CD14-positive monocyte (primary cell): ENCODE measurements around the gene ZNF747. TPM values are rescaled to one million over a fixed set of nuclear protein-coding genes. Genes with fewer than 3 reads are reported as not detected.
A peak's percentile ranks its signal among the peaks of the same experiment; 100 is the strongest.

Source experiments
- DNase-seq, 3 donors: peaks; one replicate each; pipeline ENCODE4 v3.0.0-alpha.2; 2011 to 2022
- H2AFZ ChIP-seq: 2 replicates; pipeline ENCODE4 v1.6.0; 2012; ENCODE audit warnings: mild to moderate bottlenecking, low read depth, low read length, inconsistent platforms; ENCODE audit not compliant: insufficient read depth, poor library complexity, severe bottlenecking
- H3K27ac ChIP-seq, 2 donors: 1 replicate in 1 of 2; 2 replicates in 1 of 2; pipeline ENCODE4 v1.5.1; 2012 to 2013; ENCODE audit warnings: low read length in 2 of 2, control low read depth in 1 of 2, inconsistent platforms in 1 of 2, low read depth in 1 of 2, mild to moderate bottlenecking in 1 of 2
- H3K27me3 ChIP-seq, 2 donors: one replicate each; pipeline versions ENCODE4 v1.6.0 to v1.6.1; 2011 to 2013; ENCODE audit warnings: low read length in 2 of 2; ENCODE audit not compliant: control insufficient read depth in 2 of 2, insufficient read depth in 2 of 2
- H3K36me3 ChIP-seq, 2 donors: replicated peaks in 1 of 2; 1 replicate in 1 of 2; 2 replicates in 1 of 2; pipeline versions ENCODE4 v1.5.1 to v1.6.1; 2012 to 2013; ENCODE audit warnings: low read length in 2 of 2, control low read depth in 1 of 2, inconsistent platforms in 1 of 2, mild to moderate bottlenecking in 1 of 2; ENCODE audit not compliant: insufficient read depth in 2 of 2, control insufficient read depth in 1 of 2
- H3K4me1 ChIP-seq, 2 donors: 1 replicate in 1 of 2; 2 replicates in 1 of 2; pipeline versions ENCODE4 v1.5.1 to v1.6.1; 2012 to 2013; ENCODE audit warnings: low read length in 2 of 2, control low read depth in 1 of 2, inconsistent platforms in 1 of 2, mild to moderate bottlenecking in 1 of 2, moderate library complexity in 1 of 2; ENCODE audit not compliant: insufficient read depth in 2 of 2, control insufficient read depth in 1 of 2
- H3K4me2 ChIP-seq: replicated peaks from 2 replicates; pipeline ENCODE3; 2012; ENCODE audit warnings: low read length, moderate library complexity, mild to moderate bottlenecking; ENCODE audit not compliant: poor library complexity, severe bottlenecking; ENCODE audit errors: extremely low read depth
- H3K4me3 ChIP-seq, 3 experiments: fragments of 200-600 bp in 1 of 3; sonication (generic) in 1 of 3; replicated peaks in 1 of 3; 1 replicate in 2 of 3; 2 replicates in 1 of 3; pipeline ENCODE4 v1.5.1; 2011 to 2013; ENCODE audit warnings: low read length in 3 of 3, mild to moderate bottlenecking in 3 of 3, control low read depth in 2 of 3, low read depth in 2 of 3, inconsistent platforms in 1 of 3, moderate library complexity in 1 of 3
- H3K79me2 ChIP-seq: 2 replicates; pipeline ENCODE4 v1.6.0; 2012; ENCODE audit warnings: mild to moderate bottlenecking, control low read depth, inconsistent platforms, low read length, moderate library complexity; ENCODE audit not compliant: insufficient read depth
- H3K9ac ChIP-seq: 2 replicates; pipeline ENCODE4 v1.6.0; 2017; ENCODE audit warnings: low read length, mild to moderate bottlenecking; ENCODE audit not compliant: insufficient read depth, poor library complexity, severe bottlenecking
- H3K9me3 ChIP-seq, 2 donors: replicated peaks in 1 of 2; 1 replicate in 1 of 2; 2 replicates in 1 of 2; pipeline versions ENCODE4 v1.5.1 to v1.6.1; 2012 to 2013; ENCODE audit warnings: low read length in 2 of 2, control low read depth in 1 of 2; ENCODE audit not compliant: control insufficient read depth in 1 of 2, insufficient read depth in 1 of 2
- H4K20me1 ChIP-seq: 2 replicates; pipeline ENCODE4 v1.6.0; 2012; ENCODE audit warnings: mild to moderate bottlenecking, low read length, control low read depth, moderate library complexity; ENCODE audit not compliant: insufficient read depth
- H3K27ac Mint-ChIP-seq, 7 donors: one replicate each; pipeline ENCODE4 v1.8.0; 2020; ENCODE audit warnings: mild to moderate bottlenecking in 7 of 7, mixed read lengths in 7 of 7, moderate library complexity in 6 of 7, inconsistent platforms in 2 of 7
- H3K27me3 Mint-ChIP-seq, 3 donors: one replicate each; pipeline ENCODE4 v1.8.0; 2021 to 2022; ENCODE audit warnings: low read depth in 3 of 3, mild to moderate bottlenecking in 3 of 3, mixed read lengths in 3 of 3, moderate library complexity in 3 of 3, inconsistent platforms in 1 of 3
- H3K36me3 Mint-ChIP-seq, 2 donors: one replicate each; pipeline ENCODE4 v1.8.0; 2020; ENCODE audit warnings: mixed read lengths in 2 of 2, inconsistent platforms in 1 of 2, mild to moderate bottlenecking in 1 of 2
- H3K4me1 Mint-ChIP-seq: one replicate; pipeline ENCODE4 v1.8.0; 2020; ENCODE audit warnings: mild to moderate bottlenecking, mixed read lengths
- H3K4me3 Mint-ChIP-seq, 2 donors: one replicate each; pipeline ENCODE4 v1.8.0; 2020; ENCODE audit warnings: mild to moderate bottlenecking in 2 of 2, mixed read lengths in 2 of 2, moderate library complexity in 1 of 2
- H3K9me3 Mint-ChIP-seq, 7 donors: one replicate each; pipeline ENCODE4 v1.8.0; 2020 to 2022; ENCODE audit warnings: mixed read lengths in 7 of 7, mild to moderate bottlenecking in 6 of 7, moderate library complexity in 6 of 7, inconsistent platforms in 2 of 7
- CTCF ChIP-seq: fragments of 200-600 bp; IDR thresholded peaks from one replicate; pipeline ENCODE4 v1.8.0; 2022; ENCODE audit warnings: antibody characterized with exemption, mild to moderate bottlenecking
- WGBS: methylation state at CpG from one replicate; pipeline ENCODE4 v1.1.5; 2013; ENCODE audit warnings: missing lambda C conversion rate; ENCODE audit not compliant: insufficient coverage; 5-methylcytosine and 5-hydroxymethylcytosine counted together
- intact Hi-C, 2 donors: fragments of 100-400 bp; cut with micrococcal nuclease; formaldehyde crosslinking; loops; one replicate each; pipeline versions ENCODE4 v1.15.0 to v1.15.1; 2023
- polyA plus RNA-seq, 3 donors: library from polyadenylated mRNA; depleted of rRNA in 1 of 3; unstranded in 2 of 3; stranded (reverse) in 1 of 3; fragments of 300-500 nt in 2 of 3; fragments of >200 nt in 1 of 3; fragmentation: Illumina TruSeq in 2 of 3; gene quantifications; 1 replicate in 2 of 3; 2 replicates in 1 of 3; pipeline ENCODE4 v1.2.3, GENCODE V29; 2012 to 2021

ZNF747 gene
- polyA plus RNA-seq, 3 donors: 4.1 to 6.6 (median 4.4) TPM

- Mint-ChIP-seq H3K4me1 (peaks cover 29% of the 10 kb centered on the region), H3K9me3 (peaks cover 0 to 2% (median 0%) of the 10 kb centered on the region in 7 donors), H3K27ac (peak overlapping the region; percentile 51 to 91 (median 72)), H3K36me3 (peaks cover 20 to 24% of the 10 kb centered on the region in 2 donors), H3K27me3 (peaks cover 0 to 4% (median 0%) of the 10 kb centered on the region in 3 donors), H3K4me3 (peak overlapping the region; percentile 97)
- H3K79me2 ChIP-seq: peaks cover 4% of the 10 kb centered on the region
- H4K20me1 ChIP-seq: peaks cover 28% of the 10 kb centered on the region
- H3K4me2 ChIP-seq: peak overlapping the region; percentile 99
- peaks cover 28 to 39% of the 10 kb centered on the region in 2 donors for H3K4me1 ChIP-seq
- peak overlapping the region; percentile 8 to 28 for H3K27ac ChIP-seq
- intact Hi-C loops: loop anchor here (2.0 to 5.0 kb wide), 5 partner anchors 33 to 87 kb away; partner anchors contain the start of genes ZNF785 (in 2 of the 2), SEPHS2 (in 1 of the 2), ZNF689 (in 1 of the 2) and ZNF764 (in 1 of the 2)
- peak overlapping the region; percentile 59 to 93 (median 74) for H3K4me3 ChIP-seq
- H3K9me3 ChIP-seq: no peaks in the 10 kb centered on the region
- H3K9ac ChIP-seq: peak overlapping the region; percentile 53
- no peak for TF ChIP-seq CTCF
- H2AFZ ChIP-seq: peak overlapping the region; percentile 96
- peaks cover 13 to 25% of the 10 kb centered on the region in 2 donors for H3K36me3 ChIP-seq
- no peaks in the 10 kb centered on the region for H3K27me3 ChIP-seq
- 46% methylated on average over 4 of the region's 4 CpGs for WGBS
- DNase-seq: peak in 2 of 3 donors; percentile 7 to 19
Measured at GRCh38 chr16:30525844-30526136, 8.9 kb downstream of the ZNF747 start.

GRCh38 chr16:30524575-30525568, 9.8 kb downstream of the ZNF747 start:
- no peak for TF ChIP-seq CTCF
- peaks cover 0 to 4% (median 0%) of the 10 kb centered on the region in 3 donors for H3K27me3 Mint-ChIP-seq
- DNase-seq: no peak
- H4K20me1 ChIP-seq: peaks cover 36% of the 10 kb centered on the region
- peak overlapping the region in 1 of 2 donors; percentile 8 for H3K27ac ChIP-seq
- H3K4me1 Mint-ChIP-seq: peaks cover 27% of the 10 kb centered on the region
- H3K9me3 Mint-ChIP-seq: peaks cover 0 to 2% (median 0%) of the 10 kb centered on the region in 7 donors
- H3K27ac Mint-ChIP-seq: peak overlapping the region in 1 of 7 donors; percentile 56
- no peak overlapping the region for H3K4me3 Mint-ChIP-seq
- H3K9ac ChIP-seq: no peak overlapping the region
- peaks cover 28 to 39% of the 10 kb centered on the region in 2 donors for H3K4me1 ChIP-seq
- H3K79me2 ChIP-seq: no peaks in the 10 kb centered on the region
- intact Hi-C loops: loop anchor here (5.0 kb wide), 3 partner anchors 62 to 87 kb away; partner anchors contain the start of genes ZNF785 (in 2 of the 2) and ZNF689 (in 1 of the 2)
- H3K27me3 ChIP-seq: no peaks in the 10 kb centered on the region
- no peaks in the 10 kb centered on the region for H3K9me3 ChIP-seq
- H3K36me3 ChIP-seq: peaks cover 20 to 29% of the 10 kb centered on the region in 2 donors
- H2AFZ ChIP-seq: no peak overlapping the region
- 98% methylated on average over 60 of the region's 60 CpGs for WGBS
- peaks cover 23 to 30% of the 10 kb centered on the region in 2 donors for H3K36me3 Mint-ChIP-seq
- H3K4me2 ChIP-seq: no peak overlapping the region
- H3K4me3 ChIP-seq: no peak overlapping the region
